DMS79 treated with DMSO at 0.1 percent for 48 hours (cell line): Measurements from ENCODE around the gene CDO1.

Experiments
- DNase-seq: peaks from one replicate; lab custom pipeline; 2025; lab: John Stamatoyannopoulos, UW

CDO1 gene

GRCh38 chr5:115785381-115786065, 30.9 kb downstream of the CDO1 start:
- DNase-seq: no peak

- no peak for DNase-seq
Observed at GRCh38 chr5:115778417-115778816, 38.0 kb downstream of the CDO1 start.

GRCh38 chr5:115776989-115777388, 39.5 kb downstream of the CDO1 start:
- no peak for DNase-seq

- DNase-seq: no peak
Observed at GRCh38 chr5:115775999-115776398, 40.5 kb downstream of the CDO1 start.

GRCh38 chr5:115774684-115775083, 41.8 kb downstream of the CDO1 start:
- no peak for DNase-seq

GRCh38 chr5:115772731-115773475, 43.6 kb downstream of the CDO1 start:
- DNase-seq: no peak

- no peak for DNase-seq
Observed at GRCh38 chr5:115770466-115770865, 46.0 kb downstream of the CDO1 start.

- DNase-seq: no peak
Observed at GRCh38 chr5:115767424-115767823, 49.0 kb downstream of the CDO1 start.

GRCh38 chr5:115766608-115767007, 49.9 kb downstream of the CDO1 start:
- DNase-seq: no peak

- DNase-seq: no peak
Observed at GRCh38 chr5:115758356-115758755, 58.1 kb downstream of the CDO1 start.

- DNase-seq: no peak
Observed at GRCh38 chr5:115755675-115756074, 60.8 kb downstream of the CDO1 start.
